Naive thymus-derived CD4-positive, alpha-beta T cell (primary cell): Measurements from ENCODE around the gene LRCOL1. TPM values are rescaled to one million over a fixed set of nuclear protein-coding genes. Genes with fewer than 3 reads are reported as not detected.
A peak's percentile ranks its signal among the peaks of the same experiment; 100 is the strongest.

Source experiments
- ATAC-seq: fragments of 150-1000 bp; cut with Tn5 transposase; 2 replicates; pipeline ENCODE4 v1.10.0; 2021; ENCODE audit warnings: mild to moderate bottlenecking, moderate library complexity
- CTCF ChIA-PET: fragments of 350-600 bp; sonication (Branson Sonifier 250); formaldehyde crosslinking; loops from one replicate; lab custom pipeline; 2021; ENCODE audit warnings: antibody characterized with exemption; lab: Charles Lee
- POLR2A ChIA-PET: fragments of 350-600 bp; sonication (Branson Sonifier 250); formaldehyde crosslinking; loops from one replicate; lab custom pipeline; 2021; ENCODE audit warnings: antibody characterized with exemption, inconsistent platforms; lab: Charles Lee
- DNase-seq, 9 donors: peaks; one replicate each; pipeline versions ENCODE4 v3.0.0 to v3.0.0-alpha.2; 2020 to 2022; ENCODE audit warnings: mixed read lengths in 1 of 9
- H3K27ac ChIP-seq: one replicate; pipeline ENCODE4 v1.7.0; 2013; ENCODE audit warnings: mild to moderate bottlenecking, low read depth, low read length, moderate library complexity
- H3K27me3 ChIP-seq, 2 donors: one replicate each; pipeline ENCODE4 v1.7.0; 2013; ENCODE audit warnings: low read length in 2 of 2, mild to moderate bottlenecking in 2 of 2, moderate library complexity in 2 of 2; ENCODE audit not compliant: control insufficient read depth in 2 of 2, insufficient read depth in 2 of 2
- H3K36me3 ChIP-seq, 3 experiments: 1 replicate in 2 of 3; 2 replicates in 1 of 3; pipeline ENCODE4 v1.7.0; 2013; ENCODE audit warnings: low read length in 3 of 3, mild to moderate bottlenecking in 3 of 3, moderate library complexity in 1 of 3; ENCODE audit not compliant: insufficient read depth in 3 of 3, control insufficient read depth in 2 of 3
- H3K4me1 ChIP-seq, 2 donors: one replicate each; pipeline ENCODE4 v1.7.0; 2013; ENCODE audit warnings: low read length in 2 of 2, mild to moderate bottlenecking in 2 of 2, moderate library complexity in 1 of 2; ENCODE audit not compliant: control insufficient read depth in 2 of 2, insufficient read depth in 2 of 2
- H3K4me3 ChIP-seq: 2 replicates; pipeline ENCODE4 v1.7.0; 2013; ENCODE audit warnings: mild to moderate bottlenecking, low read length
- H3K9me3 ChIP-seq, 3 experiments: 1 replicate in 2 of 3; 2 replicates in 1 of 3; pipeline ENCODE4 v1.7.0; 2013; ENCODE audit warnings: low read length in 3 of 3; ENCODE audit not compliant: control insufficient read depth in 2 of 3
- H3K27ac Mint-ChIP-seq, 9 donors: one replicate each; pipeline ENCODE4 v1.8.0; 2020 to 2022; ENCODE audit warnings: mixed read lengths in 9 of 9, mild to moderate bottlenecking in 8 of 9, moderate library complexity in 5 of 9, inconsistent platforms in 2 of 9
- H3K27me3 Mint-ChIP-seq, 5 donors: one replicate each; pipeline ENCODE4 v1.8.0; 2021 to 2022; ENCODE audit warnings: mixed read lengths in 5 of 5, mild to moderate bottlenecking in 1 of 5
- H3K36me3 Mint-ChIP-seq, 5 donors: one replicate each; pipeline ENCODE4 v1.8.0; 2020 to 2022; ENCODE audit warnings: mixed read lengths in 5 of 5, mild to moderate bottlenecking in 3 of 5, inconsistent platforms in 1 of 5
- H3K4me1 Mint-ChIP-seq, 7 donors: one replicate each; pipeline ENCODE4 v1.8.0; 2020 to 2022; ENCODE audit warnings: mixed read lengths in 7 of 7, mild to moderate bottlenecking in 3 of 7, inconsistent platforms in 1 of 7
- H3K4me3 Mint-ChIP-seq, 10 donors: one replicate each; pipeline ENCODE4 v1.8.0; 2020 to 2022; ENCODE audit warnings: mild to moderate bottlenecking in 10 of 10, mixed read lengths in 10 of 10, moderate library complexity in 6 of 10, inconsistent platforms in 2 of 10
- H3K9me3 Mint-ChIP-seq, 11 donors: one replicate each; pipeline ENCODE4 v1.8.0; 2020 to 2022; ENCODE audit warnings: mixed read lengths in 11 of 11, mild to moderate bottlenecking in 4 of 11, inconsistent platforms in 1 of 11, moderate library complexity in 1 of 11
- intact Hi-C, 2 donors: fragments of 100-400 bp; cut with micrococcal nuclease; formaldehyde crosslinking; loops; one replicate each; pipeline ENCODE4 v1.15.1; 2023
- polyA plus RNA-seq, 2 donors: library from polyadenylated mRNA; unstranded; fragments of 300-500 nt; fragmentation: Illumina TruSeq; gene quantifications; one replicate each; pipeline ENCODE4 v1.2.3, GENCODE V29; 2021
- total RNA-seq, 6 experiments: library from RNA in 5 of 6; stranded (reverse) in 5 of 6; gene quantifications; 1 replicate in 5 of 6; 2 replicates in 1 of 6; pipeline ENCODE4 v1.2.3 and lab custom pipeline; 2021 to 2026

The LRCOL1 gene
- total and polyA plus RNA-seq, 7 experiments from 2014 or later = not detected

DNA sequence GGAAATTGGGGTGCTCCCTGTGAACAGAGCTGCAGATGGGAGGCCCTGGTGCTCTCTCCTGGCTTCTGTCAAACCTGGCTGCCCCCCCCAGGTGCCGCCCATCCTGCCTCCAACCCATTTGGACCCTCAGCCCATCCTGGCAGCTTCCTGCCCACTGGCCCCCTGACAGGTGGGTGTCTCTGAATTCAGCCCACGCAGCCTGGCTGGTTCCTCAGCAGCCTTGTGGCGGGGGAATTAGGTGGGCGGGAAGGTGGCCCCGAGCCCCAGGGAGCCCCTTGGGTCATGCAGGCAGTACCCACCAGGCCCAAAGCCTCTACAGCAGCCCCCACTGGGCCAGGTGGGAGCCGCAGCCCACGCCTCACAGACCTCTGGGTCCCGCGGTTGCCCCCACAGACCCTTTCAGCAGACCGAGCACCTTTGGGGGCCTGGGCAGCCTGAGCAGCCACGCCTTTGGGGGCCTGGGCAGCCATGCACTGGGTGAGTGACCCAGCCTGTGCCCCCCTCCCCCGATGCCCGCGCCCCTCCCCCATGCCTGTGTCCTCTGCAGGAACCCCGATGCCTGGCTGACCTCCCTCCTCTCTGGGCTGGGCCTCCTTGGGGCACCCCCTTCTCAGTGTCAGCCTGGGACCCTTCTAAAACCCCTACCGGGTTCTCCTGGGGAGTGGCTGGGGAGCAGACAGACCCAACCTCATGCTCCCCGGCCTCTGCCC is 28.9 kb downstream of the LRCOL1 start:
- Histone ChIP-seq H3K4me1 (no peaks in the 10 kb centered on the region), H3K36me3 (peaks cover 0 to 57% (median 3%) of the 10 kb centered on the region in 3 experiments), H3K9me3 (no peaks in the 10 kb centered on the region), H3K27me3 (no peaks in the 10 kb centered on the region), H3K4me3 (no peak overlapping the region), H3K27ac (no peak overlapping the region)
- Mint-ChIP-seq H3K9me3 (no peaks in the 10 kb centered on the region), H3K4me1 (peaks cover 0 to 3% (median 0%) of the 10 kb centered on the region in 7 donors), H3K27me3 (no peaks in the 10 kb centered on the region), H3K4me3 (no peak overlapping the region), H3K36me3 (peaks cover 2 to 21% (median 4%) of the 10 kb centered on the region in 5 donors), H3K27ac (no peak overlapping the region)
- DNase-seq (no peak), ATAC-seq (no peak)
- CTCF ChIA-PET = no interaction called here
- intact Hi-C loops = no loop called here
- POLR2A ChIA-PET = interaction anchor here (0.9 kb wide), 1 partner anchor 119 kb away, joined by 3 read pairs; no protein-coding TSS in a partner anchor

DNA sequence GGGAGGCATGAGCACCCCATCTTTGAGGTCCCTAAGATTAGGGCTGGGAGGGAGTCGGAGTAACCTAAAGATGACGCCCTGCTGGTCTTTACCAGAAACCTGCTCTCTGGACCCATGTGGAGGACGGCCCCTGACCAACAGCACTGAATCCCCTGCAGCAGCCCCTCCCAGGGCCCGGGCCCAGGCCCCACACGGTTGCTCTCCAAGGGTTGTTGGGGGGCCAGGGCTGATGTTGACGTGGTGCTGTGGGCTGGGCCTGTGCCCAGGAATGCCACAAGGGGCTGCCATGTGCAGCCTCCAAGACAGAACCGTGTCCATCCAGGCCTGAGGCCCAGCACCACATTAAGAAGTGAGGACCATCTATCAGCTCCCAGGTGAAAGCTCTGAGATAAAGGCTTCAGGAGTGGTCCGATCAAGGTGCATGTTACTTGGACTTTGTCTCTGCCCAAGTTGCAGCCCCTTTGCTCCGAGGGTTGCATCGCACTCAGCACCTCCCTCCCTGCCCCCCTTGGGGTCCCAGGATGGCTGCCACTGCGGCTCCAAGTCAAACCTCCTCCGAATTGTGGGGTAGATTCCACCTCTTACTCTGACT is 29.6 kb downstream of the LRCOL1 start:
- Mint-ChIP-seq H3K4me3 (no peak overlapping the region), H3K27ac (no peak overlapping the region), H3K9me3 (no peaks in the 10 kb centered on the region), H3K27me3 (no peaks in the 10 kb centered on the region), H3K36me3 (peaks cover 2 to 21% (median 4%) of the 10 kb centered on the region in 5 donors), H3K4me1 (peaks cover 0 to 3% (median 0%) of the 10 kb centered on the region in 7 donors)
- Histone ChIP-seq H3K27me3 (no peaks in the 10 kb centered on the region), H3K4me3 (no peak overlapping the region), H3K27ac (no peak overlapping the region), H3K9me3 (no peaks in the 10 kb centered on the region), H3K4me1 (no peaks in the 10 kb centered on the region), H3K36me3 (peaks cover 0 to 60% (median 3%) of the 10 kb centered on the region in 3 experiments)
- POLR2A ChIA-PET = no interaction called here
- intact Hi-C loops = no loop called here
- DNase-seq (no peak), ATAC-seq (no peak)
- CTCF ChIA-PET = no interaction called here

DNA sequence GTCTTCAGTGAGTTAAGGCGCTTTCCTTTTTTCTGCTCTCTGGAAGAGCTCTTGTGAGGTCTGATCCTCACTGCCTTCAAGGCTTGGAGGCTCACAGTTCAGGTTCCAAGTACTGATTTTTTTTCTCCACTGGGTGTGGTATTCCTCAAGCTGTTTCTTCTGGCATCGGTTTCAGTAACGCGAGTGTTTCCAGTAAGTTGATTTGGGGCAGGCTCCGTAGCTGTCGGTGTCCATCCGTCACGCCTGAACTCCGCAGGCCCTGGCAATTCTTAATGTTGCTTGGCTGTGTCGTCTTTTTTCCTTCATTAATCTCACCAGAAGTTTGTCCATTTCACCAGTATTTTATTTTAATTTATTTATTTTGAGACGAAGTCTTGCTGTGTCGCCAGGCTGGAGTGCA is 30.6 kb downstream of the LRCOL1 start:
- Mint-ChIP-seq H3K4me1 (peaks cover 0 to 3% (median 0%) of the 10 kb centered on the region in 7 donors), H3K9me3 (no peaks in the 10 kb centered on the region), H3K27me3 (no peaks in the 10 kb centered on the region), H3K27ac (peak overlapping the region in 1 of 9 donors; percentile 25), H3K36me3 (peaks cover 2 to 29% (median 4%) of the 10 kb centered on the region in 5 donors), H3K4me3 (no peak overlapping the region)
- Histone ChIP-seq H3K27me3 (no peaks in the 10 kb centered on the region), H3K4me3 (no peak overlapping the region), H3K4me1 (no peaks in the 10 kb centered on the region), H3K9me3 (no peaks in the 10 kb centered on the region), H3K27ac (no peak overlapping the region), H3K36me3 (peaks cover 0 to 69% (median 3%) of the 10 kb centered on the region in 3 experiments)
- DNase-seq (no peak), ATAC-seq (no peak)
- POLR2A ChIA-PET = no interaction called here
- CTCF ChIA-PET = no interaction called here
- intact Hi-C loops = no loop called here

DNA sequence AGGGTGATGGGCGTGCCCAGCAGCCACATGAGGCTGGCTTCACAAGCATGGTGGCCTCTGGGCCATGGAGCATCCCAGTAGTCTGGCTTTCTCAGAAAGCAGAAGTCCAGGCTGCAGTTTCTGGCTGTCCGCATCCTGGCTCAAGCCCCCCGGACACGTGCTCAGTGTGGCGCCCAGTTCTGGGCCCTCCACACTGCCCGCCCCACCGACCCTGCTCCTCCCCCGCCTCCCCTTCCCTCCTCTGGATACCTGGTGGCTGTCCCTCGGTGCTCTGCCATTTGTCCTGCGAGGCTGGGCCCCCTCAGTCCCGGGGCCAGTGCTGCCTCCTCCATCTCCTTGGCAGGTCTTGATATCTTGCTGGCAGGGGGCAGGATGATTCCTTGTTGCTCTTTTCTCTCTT is 31.6 kb downstream of the LRCOL1 start:
- intact Hi-C loops = no loop called here
- ATAC-seq (no peak), DNase-seq (no peak)
- no peak overlapping the region for H3K27ac ChIP-seq
- Mint-ChIP-seq H3K27me3 (no peaks in the 10 kb centered on the region), H3K27ac (no peak overlapping the region), H3K9me3 (no peaks in the 10 kb centered on the region), H3K4me1 (peaks cover 0 to 3% (median 0%) of the 10 kb centered on the region in 7 donors), H3K4me3 (no peak overlapping the region), H3K36me3 (peaks cover 2 to 28% (median 4%) of the 10 kb centered on the region in 5 donors)
- POLR2A ChIA-PET = no interaction called here
- CTCF ChIA-PET = no interaction called here
- H3K27me3 ChIP-seq = no peaks in the 10 kb centered on the region
- H3K4me1 ChIP-seq = no peaks in the 10 kb centered on the region
- peaks cover 0 to 78% (median 3%) of the 10 kb centered on the region in 3 experiments for H3K36me3 ChIP-seq
- no peaks in the 10 kb centered on the region for H3K9me3 ChIP-seq
- H3K4me3 ChIP-seq = no peak overlapping the region

DNA sequence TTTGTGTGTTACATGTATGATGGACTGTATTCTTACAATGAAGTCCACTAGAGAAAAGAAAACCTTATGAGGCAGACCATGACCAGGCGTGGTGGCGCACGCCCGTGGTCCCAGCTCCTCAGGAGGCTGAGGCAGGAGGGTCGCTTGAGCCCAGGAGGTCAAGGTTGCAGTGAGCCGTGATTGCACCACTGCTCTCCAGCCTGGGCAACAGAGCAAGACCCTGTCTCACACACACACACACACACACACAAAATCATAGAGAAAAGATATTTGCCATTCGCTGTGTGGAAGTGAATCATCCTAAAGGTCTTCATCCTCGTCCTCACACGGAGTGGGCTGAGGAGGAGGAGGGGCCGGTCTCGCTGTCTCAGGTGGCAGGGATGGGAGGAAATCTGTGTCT is 32.3 kb downstream of the LRCOL1 start:
- no peak for ATAC-seq
- peaks cover 0 to 25% (median 4%) of the 10 kb centered on the region in 5 donors for H3K36me3 Mint-ChIP-seq
- H3K4me3 Mint-ChIP-seq = no peak overlapping the region
- Histone ChIP-seq H3K4me1 (no peaks in the 10 kb centered on the region), H3K9me3 (no peaks in the 10 kb centered on the region), H3K36me3 (peaks cover 0 to 85% (median 3%) of the 10 kb centered on the region in 3 experiments), H3K27me3 (no peaks in the 10 kb centered on the region), H3K4me3 (no peak overlapping the region), H3K27ac (no peak overlapping the region)
- peak overlapping the region in 1 of 9 donors; percentile 17 for H3K27ac Mint-ChIP-seq
- CTCF ChIA-PET = no interaction called here
- no peak for DNase-seq
- POLR2A ChIA-PET = no interaction called here
- intact Hi-C loops = no loop called here
- H3K9me3 Mint-ChIP-seq = no peaks in the 10 kb centered on the region
- H3K27me3 Mint-ChIP-seq = no peaks in the 10 kb centered on the region
- peaks cover 0 to 3% (median 0%) of the 10 kb centered on the region in 7 donors for H3K4me1 Mint-ChIP-seq

DNA sequence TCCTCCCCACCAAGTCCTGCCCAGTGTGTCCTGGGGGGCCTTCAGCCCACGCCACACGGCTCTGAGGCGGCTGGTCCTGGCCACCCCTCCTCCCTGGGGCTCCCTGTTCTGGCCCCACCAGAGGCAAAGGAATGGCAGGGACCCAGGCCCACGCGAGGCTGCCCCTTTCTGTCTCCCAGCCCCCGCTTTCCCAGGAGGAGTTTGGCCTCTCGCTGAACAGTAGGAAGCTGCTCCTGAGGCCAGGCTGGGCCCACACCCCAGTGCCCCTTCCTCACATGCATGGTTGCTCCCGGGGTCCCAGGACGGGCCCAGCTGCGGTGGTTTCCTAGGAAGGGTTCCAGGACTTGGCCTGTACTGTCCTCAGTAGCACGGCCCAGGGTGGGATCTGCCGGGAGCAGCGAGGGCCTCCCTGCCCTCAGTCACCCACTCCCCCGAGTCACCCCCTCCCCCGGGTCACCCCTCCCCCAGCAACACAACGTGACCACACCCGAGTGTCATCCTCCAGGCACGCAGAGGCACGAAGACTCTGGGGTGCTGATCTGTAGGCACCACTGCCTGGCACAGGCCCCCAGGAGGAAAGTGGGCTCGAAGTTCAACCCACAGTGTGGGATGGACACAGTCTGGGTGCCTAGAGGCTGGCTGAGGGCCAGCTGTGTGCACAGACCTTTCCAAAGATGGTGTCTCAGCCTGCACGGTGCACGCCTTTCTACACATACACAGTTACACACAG is 33.0 kb downstream of the LRCOL1 start:
- no peaks in the 10 kb centered on the region for H3K27me3 Mint-ChIP-seq
- H3K27ac ChIP-seq = no peak overlapping the region
- no peaks in the 10 kb centered on the region for H3K4me1 ChIP-seq
- DNase-seq = no peak
- POLR2A ChIA-PET = no interaction called here
- no peaks in the 10 kb centered on the region for H3K27me3 ChIP-seq
- H3K4me3 ChIP-seq = no peak overlapping the region
- CTCF ChIA-PET = interaction anchor here (0.6 kb wide), 1 partner anchor 55 kb away, joined by 3 read pairs; no protein-coding TSS in a partner anchor
- H3K36me3 Mint-ChIP-seq = peaks cover 0 to 25% (median 4%) of the 10 kb centered on the region in 5 donors
- peaks cover 0 to 88% (median 3%) of the 10 kb centered on the region in 3 experiments for H3K36me3 ChIP-seq
- intact Hi-C loops = no loop called here
- no peak overlapping the region for H3K4me3 Mint-ChIP-seq
- H3K9me3 ChIP-seq = no peaks in the 10 kb centered on the region
- peaks cover 0 to 3% (median 0%) of the 10 kb centered on the region in 7 donors for H3K4me1 Mint-ChIP-seq
- no peak overlapping the region for H3K27ac Mint-ChIP-seq
- H3K9me3 Mint-ChIP-seq = no peaks in the 10 kb centered on the region
- no peak for ATAC-seq
